GM21528 (cell line): ENCODE data around the gene FAM174C.
"Not testable (repeated sequence)": the region's sequence is repeated elsewhere in the genome, so short reads cannot be mapped to it uniquely, and the experiment has no call there.

ENCODE experiments used
- ATAC-seq: cut with Tn5 transposase; IDR thresholded peaks from one replicate; pipeline ENCODE4 v1.9.1; 2021; ENCODE audit warnings: mild to moderate bottlenecking, moderate library complexity; ENCODE audit not compliant: unreplicated experiment, low FRiP score

Gene FAM174C

GRCh38 chr19:1295169-1296012, 20.1 kb downstream of the FAM174C start:
- no peak for ATAC-seq

- no peak for ATAC-seq
These were observed 20.7 kb downstream of the FAM174C start for GRCh38 chr19:1296078-1296477.

GRCh38 chr19:1296575-1297271, 21.4 kb downstream of the FAM174C start:
- ATAC-seq = no peak

GRCh38 chr19:1298235-1298634, 22.9 kb downstream of the FAM174C start:
- no peak for ATAC-seq

- no peak for ATAC-seq
These were observed 24.5 kb downstream of the FAM174C start for GRCh38 chr19:1299801-1300200.

GRCh38 chr19:1300744-1301490, 25.6 kb downstream of the FAM174C start:
- no peak for ATAC-seq

GRCh38 chr19:1302533-1303239, 27.4 kb downstream of the FAM174C start:
- ATAC-seq = no peak

- no peak for ATAC-seq
These were observed 29.0 kb downstream of the FAM174C start for GRCh38 chr19:1304197-1304924.

- not testable (repeated sequence) for ATAC-seq
These were observed 30.0 kb downstream of the FAM174C start for GRCh38 chr19:1305354-1305753.

GRCh38 chr19:1307320-1307719, 32.0 kb downstream of the FAM174C start:
- no peak for ATAC-seq

GRCh38 chr19:1307755-1308303, 32.5 kb downstream of the FAM174C start:
- no peak for ATAC-seq

- no peak for ATAC-seq
These were observed 33.4 kb downstream of the FAM174C start for GRCh38 chr19:1308718-1309117.

- ATAC-seq = no peak
These were observed 34.9 kb downstream of the FAM174C start for GRCh38 chr19:1309977-1310852.

- ATAC-seq = no peak
These were observed 35.5 kb downstream of the FAM174C start for GRCh38 chr19:1310853-1311180.

GRCh38 chr19:1311543-1312091, 36.3 kb downstream of the FAM174C start:
- no peak for ATAC-seq

- no peak for ATAC-seq
These were observed 37.7 kb downstream of the FAM174C start for GRCh38 chr19:1312767-1313694.
